Loucy (cell line): ENCODE measurements around the gene CHCHD5.
A peak's percentile ranks its signal among the peaks of the same experiment; 100 is the strongest.

ENCODE experiments used
- H2AFZ ChIP-seq: fragments of 200-600 bp; sonication (generic); 2 replicates; pipeline ENCODE4 v1.6.0; 2016; ENCODE audit warnings: antibody characterized with exemption, mild to moderate bottlenecking, low read length, moderate library complexity
- H3F3A ChIP-seq: fragments of 200-600 bp; 2 replicates; pipeline ENCODE4 v1.6.0; 2016; ENCODE audit warnings: antibody characterized with exemption, low read depth, mild to moderate bottlenecking
- H3K27me3 ChIP-seq: fragments of 200-600 bp; sonication (generic); 2 replicates; pipeline ENCODE4 v1.6.1; 2014; ENCODE audit warnings: low read length, mild to moderate bottlenecking; ENCODE audit not compliant: insufficient read depth, poor library complexity, severe bottlenecking
- H3K36me3 ChIP-seq: fragments of 200-600 bp; sonication (generic); 2 replicates; pipeline ENCODE4 v1.6.1; 2016; ENCODE audit warnings: low read length; ENCODE audit not compliant: insufficient read depth
- H3K4me1 ChIP-seq: fragments of 200-600 bp; sonication (generic); 2 replicates; pipeline ENCODE4 v1.5.1; 2014; ENCODE audit warnings: low read length, mild to moderate bottlenecking; ENCODE audit not compliant: insufficient read depth, poor library complexity, severe bottlenecking
- H3K4me2 ChIP-seq: fragments of 200-600 bp; sonication (generic); 2 replicates; pipeline ENCODE4 v1.6.0; 2014; ENCODE audit warnings: antibody characterized with exemption, low read length, low read depth, mild to moderate bottlenecking; ENCODE audit not compliant: poor library complexity, severe bottlenecking
- H3K4me3 ChIP-seq: fragments of 200-600 bp; sonication (generic); 2 replicates; pipeline ENCODE4 v1.5.1; 2014; ENCODE audit warnings: low read length, mild to moderate bottlenecking, mixed read lengths; ENCODE audit not compliant: poor library complexity, severe bottlenecking
- H3K79me2 ChIP-seq: fragments of 200-600 bp; sonication (generic); 2 replicates; pipeline ENCODE4 v1.6.1; 2014; ENCODE audit warnings: low read length; ENCODE audit not compliant: insufficient read depth
- H3K9ac ChIP-seq: fragments of 200-600 bp; sonication (generic); 2 replicates; pipeline ENCODE4 v1.6.0; 2014; ENCODE audit warnings: mild to moderate bottlenecking, low read depth, low read length, moderate library complexity; ENCODE audit not compliant: poor library complexity, severe bottlenecking
- H3K9me2 ChIP-seq: fragments of 200-600 bp; sonication (generic); replicated peaks from 2 replicates; pipeline ENCODE4 v1.6.1; 2016; ENCODE audit warnings: low read depth, low read length, mixed read lengths
- H3K9me3 ChIP-seq: fragments of 200-600 bp; sonication (generic); 2 replicates; pipeline ENCODE4 v1.6.1; 2014; ENCODE audit warnings: mild to moderate bottlenecking, antibody characterized with exemption, low read length, low read depth; ENCODE audit not compliant: insufficient read depth
- H4K20me1 ChIP-seq: fragments of 200-600 bp; sonication (generic); 2 replicates; pipeline ENCODE4 v1.6.0; 2014; ENCODE audit warnings: antibody characterized with exemption, low read length, mild to moderate bottlenecking; ENCODE audit not compliant: insufficient read depth, poor library complexity, severe bottlenecking
- EZH2phosphoT487 ChIP-seq: fragments of 200-600 bp; IDR thresholded peaks from 2 replicates; pipeline ENCODE4 v1.6.1; 2018; ENCODE audit warnings: antibody characterized with exemption, mild to moderate bottlenecking, moderate library complexity, borderline replicate concordance
- TF ChIP-seq, protein P1 (sequence below): fragments of 200-600 bp; sonication (generic); conservative IDR thresholded peaks from 2 replicates; pipeline ENCODE4 v1.5.1; 2014; ENCODE audit warnings: mild to moderate bottlenecking, antibody characterized with exemption, low read length

CHCHD5 gene

DNA sequence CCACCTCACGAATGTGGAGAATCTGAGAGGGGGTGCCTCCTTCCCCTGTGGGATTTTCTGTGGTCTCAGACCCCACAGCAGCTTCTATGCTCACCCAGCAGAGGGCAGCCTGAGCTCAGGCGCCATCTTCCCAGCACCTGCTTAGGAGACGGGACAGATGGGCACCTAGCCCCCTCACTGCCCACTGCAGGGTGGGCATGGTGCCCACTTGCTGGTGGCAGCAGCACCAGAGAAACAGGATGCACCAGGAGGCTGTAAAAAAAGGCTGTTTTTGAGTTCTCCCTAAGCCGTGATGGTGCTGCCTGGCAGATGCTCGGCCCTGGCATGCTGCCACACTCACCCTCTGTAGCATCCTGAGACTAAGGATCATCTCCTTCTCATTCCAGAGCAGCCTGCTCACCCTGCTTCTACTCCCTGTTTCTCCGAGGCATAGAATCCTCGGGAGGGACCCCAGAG, 42.2 kb downstream of the CHCHD5 start:
- H3K4me2 ChIP-seq = peak overlapping the region; percentile 51
- H3K9me3 ChIP-seq = no peaks in the 10 kb centered on the region
- H2AFZ ChIP-seq = peak overlapping the region; percentile 64
- no peaks in the 10 kb centered on the region for H3K27me3 ChIP-seq
- H3K4me1 ChIP-seq = peaks cover 29% of the 10 kb centered on the region
- H3K4me3 ChIP-seq = no peak overlapping the region
- H3K9ac ChIP-seq = peak overlapping the region; percentile 1
- H3F3A ChIP-seq = peaks cover 3% of the 10 kb centered on the region; the same call in 1 of the 2 replicates
- H3K79me2 ChIP-seq = no peaks in the 10 kb centered on the region
- H3K9me2 ChIP-seq = no peaks in the 10 kb centered on the region
- no peak for TF ChIP-seq EZH2phosphoT487
- TF ChIP-seq, protein P1, sequence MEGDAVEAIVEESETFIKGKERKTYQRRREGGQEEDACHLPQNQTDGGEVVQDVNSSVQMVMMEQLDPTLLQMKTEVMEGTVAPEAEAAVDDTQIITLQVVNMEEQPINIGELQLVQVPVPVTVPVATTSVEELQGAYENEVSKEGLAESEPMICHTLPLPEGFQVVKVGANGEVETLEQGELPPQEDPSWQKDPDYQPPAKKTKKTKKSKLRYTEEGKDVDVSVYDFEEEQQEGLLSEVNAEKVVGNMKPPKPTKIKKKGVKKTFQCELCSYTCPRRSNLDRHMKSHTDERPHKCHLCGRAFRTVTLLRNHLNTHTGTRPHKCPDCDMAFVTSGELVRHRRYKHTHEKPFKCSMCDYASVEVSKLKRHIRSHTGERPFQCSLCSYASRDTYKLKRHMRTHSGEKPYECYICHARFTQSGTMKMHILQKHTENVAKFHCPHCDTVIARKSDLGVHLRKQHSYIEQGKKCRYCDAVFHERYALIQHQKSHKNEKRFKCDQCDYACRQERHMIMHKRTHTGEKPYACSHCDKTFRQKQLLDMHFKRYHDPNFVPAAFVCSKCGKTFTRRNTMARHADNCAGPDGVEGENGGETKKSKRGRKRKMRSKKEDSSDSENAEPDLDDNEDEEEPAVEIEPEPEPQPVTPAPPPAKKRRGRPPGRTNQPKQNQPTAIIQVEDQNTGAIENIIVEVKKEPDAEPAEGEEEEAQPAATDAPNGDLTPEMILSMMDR = peak; percentile 98
- H4K20me1 ChIP-seq = no peaks in the 10 kb centered on the region
- no peaks in the 10 kb centered on the region for H3K36me3 ChIP-seq

DNA sequence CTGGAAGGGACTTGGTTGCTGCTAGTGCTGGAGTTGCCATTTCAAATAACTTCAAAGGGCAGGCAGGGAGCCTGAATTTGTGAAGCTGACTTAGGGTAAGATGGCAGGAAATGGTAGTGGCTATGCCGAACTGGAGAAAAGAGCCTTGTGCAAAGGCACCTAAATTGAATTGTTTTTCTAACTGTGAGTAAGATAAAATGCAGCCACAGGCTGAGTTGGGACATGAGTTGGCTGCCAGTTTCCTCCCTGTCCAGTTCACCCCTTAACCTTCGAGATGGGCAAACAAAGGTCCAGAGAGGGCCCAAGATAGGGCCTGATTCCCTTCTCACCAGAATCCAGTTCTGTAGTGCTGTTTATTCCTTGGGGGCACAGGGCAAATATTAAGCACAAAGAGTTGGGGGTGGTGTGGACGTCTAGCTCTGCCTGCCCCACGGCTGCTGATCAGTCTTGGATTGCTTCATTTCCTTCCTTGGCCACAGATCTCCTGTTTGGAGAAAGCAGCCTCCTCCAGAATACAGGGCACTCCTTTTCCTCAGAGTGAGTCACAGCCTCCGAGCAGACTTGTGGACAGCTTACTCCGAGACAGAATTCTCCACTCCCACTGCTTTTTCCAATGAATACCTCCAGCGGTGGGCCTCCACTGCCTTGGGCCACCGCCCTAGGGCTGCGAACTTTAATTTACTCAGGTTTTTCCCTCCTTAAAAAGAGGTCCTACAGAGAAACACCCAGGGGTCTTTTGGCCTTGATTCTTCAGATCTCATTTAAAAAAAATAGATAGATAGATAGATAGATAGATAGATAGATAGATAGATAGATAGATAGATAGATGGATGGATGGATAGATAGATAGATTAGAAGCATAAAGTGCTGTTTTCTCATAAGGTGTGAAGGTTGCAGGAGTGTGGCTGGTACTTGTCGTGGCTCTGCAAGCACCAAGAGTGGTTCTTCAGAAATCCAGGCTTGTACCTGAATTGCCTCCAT, 42.9 kb downstream of the CHCHD5 start:
- Histone ChIP-seq H2AFZ (peak overlapping the region; percentile 64), H3K36me3 (no peaks in the 10 kb centered on the region), H3K27me3 (no peaks in the 10 kb centered on the region), H3K79me2 (no peaks in the 10 kb centered on the region), H3K9me3 (no peaks in the 10 kb centered on the region), H3K4me3 (no peak overlapping the region), H3K4me1 (peaks cover 35% of the 10 kb centered on the region), H3K9ac (peak overlapping the region; percentile 1), H3K9me2 (no peaks in the 10 kb centered on the region), H3F3A (peaks cover 3% of the 10 kb centered on the region; the same call in 1 of the 2 replicates), H4K20me1 (no peaks in the 10 kb centered on the region), H3K4me2 (peak overlapping the region; percentile 51)
- TF ChIP-seq, protein P1 = no peak
- TF ChIP-seq EZH2phosphoT487 = no peak

DNA sequence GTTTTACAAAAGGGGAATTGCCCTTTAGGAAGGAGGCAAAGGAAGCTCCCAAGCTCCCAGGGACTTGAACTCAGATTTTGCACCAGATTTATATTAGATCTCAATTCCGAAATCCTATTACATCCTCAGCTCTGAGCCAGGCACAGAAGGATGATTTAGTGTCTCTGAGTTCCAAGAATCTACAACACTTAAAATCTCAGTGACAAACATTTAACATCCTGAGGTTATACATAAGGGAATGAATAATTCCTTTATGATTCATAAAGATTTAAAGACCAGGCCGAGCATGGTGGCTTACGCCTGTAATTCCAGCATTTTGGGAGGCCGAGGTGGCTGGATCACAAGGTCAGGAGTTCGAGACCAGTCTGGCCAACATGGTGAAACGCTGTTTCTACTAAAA, 44.8 kb downstream of the CHCHD5 start:
- TF ChIP-seq, protein P1 = no peak
- TF ChIP-seq EZH2phosphoT487 = no peak
- Histone ChIP-seq H3K79me2 (no peaks in the 10 kb centered on the region), H3K9me2 (no peaks in the 10 kb centered on the region), H3K4me3 (no peak overlapping the region), H3K36me3 (no peaks in the 10 kb centered on the region), H3K4me2 (no peak overlapping the region), H3K27me3 (no peaks in the 10 kb centered on the region), H3K4me1 (peaks cover 32% of the 10 kb centered on the region), H4K20me1 (no peaks in the 10 kb centered on the region), H2AFZ (no peak overlapping the region), H3K9ac (no peak overlapping the region), H3F3A (peaks cover 3% of the 10 kb centered on the region; the same call in 1 of the 2 replicates), H3K9me3 (no peaks in the 10 kb centered on the region)
